Testis (tissue), 2 donors: Measurements from ENCODE around the gene THSD4.

ENCODE experiments used
- POLR2A ChIP-seq: fragments of 450-650 bp; IDR thresholded peaks from one replicate; pipeline ENCODE4 v1.6.1; 2017; ENCODE audit warnings: antibody characterized with exemption, mild to moderate bottlenecking, moderate library complexity
- TF ChIP-seq, protein P1 (sequence below), 3 experiments: fragments of 450-650 bp in 2 of 3; fragments of 200-600 bp in 1 of 3; sonication (generic) in 1 of 3; IDR thresholded peaks; one replicate each; pipeline ENCODE4 v1.5.1; 2016 to 2019; ENCODE audit warnings: antibody characterized with exemption in 3 of 3, mild to moderate bottlenecking in 2 of 3, moderate library complexity in 1 of 3

DNA sequence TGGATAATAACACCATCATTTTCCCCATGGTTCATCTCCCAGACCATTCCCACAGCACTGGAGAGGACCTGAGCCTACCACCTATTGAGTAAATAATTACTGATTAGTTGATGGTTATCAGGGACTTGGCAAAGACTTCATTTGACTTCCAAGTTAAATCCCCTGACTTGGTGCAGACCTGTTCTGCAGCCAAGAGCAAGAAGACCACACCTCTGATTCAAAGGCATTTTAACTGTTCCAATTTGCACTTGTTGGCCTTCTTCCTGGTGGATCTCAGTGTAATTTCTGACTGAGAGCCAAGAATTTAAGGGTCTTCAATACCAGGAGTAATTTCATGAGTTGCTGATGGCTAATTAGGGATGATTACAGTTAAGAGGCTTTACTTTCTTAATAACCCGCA is 24.0 kb downstream of the THSD4 start:
- TF ChIP-seq, protein P1, sequence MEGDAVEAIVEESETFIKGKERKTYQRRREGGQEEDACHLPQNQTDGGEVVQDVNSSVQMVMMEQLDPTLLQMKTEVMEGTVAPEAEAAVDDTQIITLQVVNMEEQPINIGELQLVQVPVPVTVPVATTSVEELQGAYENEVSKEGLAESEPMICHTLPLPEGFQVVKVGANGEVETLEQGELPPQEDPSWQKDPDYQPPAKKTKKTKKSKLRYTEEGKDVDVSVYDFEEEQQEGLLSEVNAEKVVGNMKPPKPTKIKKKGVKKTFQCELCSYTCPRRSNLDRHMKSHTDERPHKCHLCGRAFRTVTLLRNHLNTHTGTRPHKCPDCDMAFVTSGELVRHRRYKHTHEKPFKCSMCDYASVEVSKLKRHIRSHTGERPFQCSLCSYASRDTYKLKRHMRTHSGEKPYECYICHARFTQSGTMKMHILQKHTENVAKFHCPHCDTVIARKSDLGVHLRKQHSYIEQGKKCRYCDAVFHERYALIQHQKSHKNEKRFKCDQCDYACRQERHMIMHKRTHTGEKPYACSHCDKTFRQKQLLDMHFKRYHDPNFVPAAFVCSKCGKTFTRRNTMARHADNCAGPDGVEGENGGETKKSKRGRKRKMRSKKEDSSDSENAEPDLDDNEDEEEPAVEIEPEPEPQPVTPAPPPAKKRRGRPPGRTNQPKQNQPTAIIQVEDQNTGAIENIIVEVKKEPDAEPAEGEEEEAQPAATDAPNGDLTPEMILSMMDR (IDR thresholded peaks at IDR 0.05): no peak
- TF ChIP-seq POLR2A: no peak
